DMS79 treated with DMSO at 0.1 percent for 48 hours (cell line): ENCODE data around the gene ZNF133.

Source experiments
- DNase-seq: peaks from one replicate; lab custom pipeline; 2025; lab: John Stamatoyannopoulos, UW

ZNF133 gene

GRCh38 chr20:18362916-18363315 is 74.6 kb downstream of the ZNF133 start:
- DNase-seq: no peak

GRCh38 chr20:18363708-18364107 is 75.4 kb downstream of the ZNF133 start:
- DNase-seq: no peak

GRCh38 chr20:18364768-18365167 is 76.4 kb downstream of the ZNF133 start:
- DNase-seq: no peak
